IMR-90 (cell line): ENCODE results near the gene KCTD4. TPM values are rescaled to one million over a fixed set of nuclear protein-coding genes. Genes with fewer than 3 reads are reported as not detected.

Experiments
- ATAC-seq: fragments of 200-7000 bp; cut with Tn5 transposase; 2 replicates; pipeline ENCODE4 v1.9.1; 2020; ENCODE audit warnings: low read depth, mild to moderate bottlenecking, moderate library complexity
- BruUV-seq: library from RNA; stranded (reverse); fragments of 400-500 nt; replicated peaks from 2 replicates; lab custom pipeline; 2021; lab: Mats Ljungman, UMichigan
- CTCF ChIA-PET: fragments of 300-600 bp; formaldehyde crosslinking; extraction: SDS; loops from one replicate; lab custom pipeline; 2021; ENCODE audit warnings: antibody characterized with exemption; lab: Yijun Ruan, JAX
- POLR2A ChIA-PET: fragments of 300-600 bp; sonication (Branson Sonifier 250); formaldehyde crosslinking; loops from one replicate; lab custom pipeline; 2022; ENCODE audit warnings: antibody characterized with exemption; ENCODE audit not compliant: unreplicated experiment; lab: Charles Lee
- DNase-seq: peaks from one replicate; pipeline ENCODE4 v3.0.0; 2013
- H2AFZ ChIP-seq: replicated peaks from 2 replicates; pipeline ENCODE3; 2013; ENCODE audit warnings: low read length, mild to moderate bottlenecking; ENCODE audit not compliant: poor library complexity
- H2AK5ac ChIP-seq: 2 replicates; pipeline ENCODE4 v1.6.1; 2013; ENCODE audit warnings: low read depth, low read length, inconsistent platforms
- H2AK9ac ChIP-seq: replicated peaks from 2 replicates; pipeline ENCODE3; 2013; ENCODE audit warnings: mild to moderate bottlenecking, low read depth, low read length, moderate library complexity; ENCODE audit not compliant: poor library complexity
- H2BK120ac ChIP-seq: 2 replicates; pipeline ENCODE4 v1.6.1; 2013; ENCODE audit warnings: low read depth, low read length, inconsistent platforms
- H2BK15ac ChIP-seq: 3 replicates; pipeline ENCODE4 v1.6.1; 2013; ENCODE audit warnings: low read depth, low read length, inconsistent platforms
- H2BK20ac ChIP-seq: 2 replicates; pipeline ENCODE4 v1.6.1; 2013; ENCODE audit warnings: low read depth, mild to moderate bottlenecking, inconsistent platforms, low read length, moderate library complexity
- H2BK5ac ChIP-seq: 2 replicates; pipeline ENCODE4 v1.6.1; 2013; ENCODE audit warnings: mild to moderate bottlenecking, low read depth, low read length, inconsistent platforms; ENCODE audit not compliant: poor library complexity, severe bottlenecking
- H3K14ac ChIP-seq: replicated peaks from 2 replicates; pipeline ENCODE4 v1.6.1; 2013; ENCODE audit warnings: low read depth, low read length, inconsistent platforms
- H3K18ac ChIP-seq: 2 replicates; pipeline ENCODE4 v1.6.1; 2013; ENCODE audit warnings: low read depth, low read length, control low read depth
- H3K23ac ChIP-seq: 2 replicates; pipeline ENCODE4 v1.6.1; 2013; ENCODE audit warnings: low read depth, low read length, inconsistent platforms
- H3K27ac ChIP-seq: 2 replicates; pipeline ENCODE4 v1.5.1; 2013; ENCODE audit warnings: mild to moderate bottlenecking, control low read depth, low read length; ENCODE audit not compliant: insufficient read depth
- H3K27me3 ChIP-seq: 2 replicates; pipeline ENCODE4 v1.6.1; 2013; ENCODE audit warnings: low read length; ENCODE audit not compliant: control insufficient read depth, insufficient read depth
- H3K36me3 ChIP-seq: 2 replicates; pipeline ENCODE4 v1.6.1; 2013; ENCODE audit warnings: low read length, mixed read lengths; ENCODE audit not compliant: control insufficient read depth, insufficient read depth
- H3K4ac ChIP-seq: 2 replicates; pipeline ENCODE4 v1.6.1; 2013; ENCODE audit warnings: low read depth, low read length, inconsistent platforms
- H3K4me1 ChIP-seq: 2 replicates; pipeline ENCODE4 v1.6.1; 2013; ENCODE audit warnings: low read length, mixed read lengths; ENCODE audit not compliant: control insufficient read depth, insufficient read depth
- H3K4me2 ChIP-seq: 2 replicates; pipeline ENCODE4 v1.6.1; 2013; ENCODE audit warnings: low read depth, mild to moderate bottlenecking, control low read depth, low read length, moderate library complexity
- H3K4me3 ChIP-seq: 2 replicates; pipeline ENCODE4 v1.5.1; 2013; ENCODE audit warnings: low read depth, mild to moderate bottlenecking, control low read depth, low read length, moderate library complexity; ENCODE audit not compliant: insufficient read depth
- H3K56ac ChIP-seq: 2 replicates; pipeline ENCODE4 v1.6.1; 2013; ENCODE audit warnings: low read length, inconsistent platforms; ENCODE audit not compliant: insufficient read depth; ENCODE audit errors: extremely low read depth
- H3K79me1 ChIP-seq, 2 experiments: 2 replicates each; pipeline ENCODE4 v1.6.1; 2013; ENCODE audit warnings: low read length in 2 of 2, inconsistent platforms in 1 of 2, low read depth in 1 of 2
- H3K9ac ChIP-seq: 2 replicates; pipeline ENCODE4 v1.6.1; 2013; ENCODE audit warnings: low read depth, low read length, control low read depth
- H3K9me1 ChIP-seq: 2 replicates; pipeline ENCODE4 v1.6.1; 2013; ENCODE audit warnings: low read length, inconsistent platforms; ENCODE audit not compliant: insufficient read depth
- H3K9me3 ChIP-seq: 2 replicates; pipeline ENCODE4 v1.6.1; 2013; ENCODE audit warnings: low read length; ENCODE audit not compliant: control insufficient read depth, insufficient read depth
- H4K20me1 ChIP-seq: 2 replicates; pipeline ENCODE4 v1.6.1; 2013; ENCODE audit warnings: low read length, inconsistent platforms; ENCODE audit not compliant: insufficient read depth
- H4K5ac ChIP-seq: 2 replicates; pipeline ENCODE4 v1.6.1; 2013; ENCODE audit warnings: mild to moderate bottlenecking, low read depth, low read length, control low read depth
- H4K8ac ChIP-seq, 2 experiments: 2 replicates each; pipeline ENCODE4 v1.6.1; 2013; ENCODE audit warnings: low read depth in 2 of 2, low read length in 2 of 2, control low read depth in 1 of 2, inconsistent platforms in 1 of 2
- H4K91ac ChIP-seq: 2 replicates; pipeline ENCODE4 v1.6.1; 2013; ENCODE audit warnings: low read depth, low read length, inconsistent platforms; ENCODE audit not compliant: insufficient read depth
- BHLHE40 ChIP-seq: fragments of 150-350 bp; IDR thresholded peaks from 2 replicates; pipeline ENCODE4 v1.6.1; 2016; ENCODE audit warnings: mild to moderate bottlenecking, low read depth, low read length
- CHD1 ChIP-seq: IDR thresholded peaks from 2 replicates; pipeline ENCODE4 v1.6.1; 2012; ENCODE audit warnings: low read depth, low read length, improper control_type of control experiment
- ELK1 ChIP-seq: fragments of 150-350 bp; IDR thresholded peaks from 2 replicates; pipeline ENCODE4 v1.6.1; 2016; ENCODE audit warnings: low read depth, mild to moderate bottlenecking, low read length, moderate library complexity, borderline replicate concordance
- FOS ChIP-seq: fragments of 150-350 bp; IDR thresholded peaks from 2 replicates; pipeline ENCODE4 v1.6.1; 2016; ENCODE audit warnings: low read depth, low read length
- MAZ ChIP-seq: IDR thresholded peaks from 2 replicates; pipeline ENCODE4 v1.6.1; 2012; ENCODE audit warnings: low read depth, mild to moderate bottlenecking, low read length, improper control_type of control experiment, moderate library complexity, borderline replicate concordance
- MXI1 ChIP-seq: IDR thresholded peaks from 2 replicates; pipeline ENCODE4 v1.6.1; 2012; ENCODE audit warnings: low read depth, mild to moderate bottlenecking, low read length, moderate library complexity, borderline replicate concordance
- POLR2A ChIP-seq: IDR thresholded peaks from 2 replicates; pipeline ENCODE4 v1.6.1; 2012; ENCODE audit warnings: mild to moderate bottlenecking, low read depth, low read length
- RCOR1 ChIP-seq: IDR thresholded peaks from 2 replicates; pipeline ENCODE4 v1.6.1; 2012; ENCODE audit warnings: mild to moderate bottlenecking, low read length, improper control_type of control experiment; ENCODE audit not compliant: insufficient replicate concordance
- RFX5 ChIP-seq: IDR thresholded peaks from 2 replicates; pipeline ENCODE4 v1.8.0; 2012; ENCODE audit warnings: low read depth, mild to moderate bottlenecking, low read length, moderate library complexity
- USF2 ChIP-seq: fragments of 150-350 bp; IDR thresholded peaks from 2 replicates; pipeline ENCODE4 v1.6.1; 2017; ENCODE audit warnings: mild to moderate bottlenecking, antibody characterized with exemption, low read length, low read depth
- WGBS, 2 experiments: methylation state at CpG; one replicate each; pipeline versions ENCODE4 v1.1.5 to v1.1.7; 2013; ENCODE audit warnings: missing lambda C conversion rate in 2 of 2; ENCODE audit not compliant: insufficient read length in 1 of 2; ENCODE audit errors: extremely low coverage in 2 of 2; 5-methylcytosine and 5-hydroxymethylcytosine counted together
- dilution Hi-C: fragments of 300-500 bp; cut with HindIII; formaldehyde crosslinking; loops from one replicate; pipeline ENCODE4 v1.14.3; 2018; ENCODE audit warnings: low sequenced_read_pairs; ENCODE audit not compliant: unreplicated experiment
- in situ Hi-C: fragments of 300-500 bp; cut with MboI; formaldehyde crosslinking; loops from 3 replicates; pipeline ENCODE4 v1.14.3; 2019; ENCODE audit warnings: low sequenced_read_pairs, inconsistent platforms, mixed read lengths
- intact Hi-C: fragments of 100-400 bp; cut with micrococcal nuclease; formaldehyde crosslinking; loops from 2 replicates; pipeline ENCODE4 v1.10.0; 2022
- polyA plus RNA-seq, 3 experiments: library from polyadenylated mRNA; depleted of rRNA; stranded (reverse); fragments of >200 nt; gene quantifications; 2 replicates each; pipeline ENCODE4 v1.2.3, GENCODE V29; 2012; ENCODE audit warnings: low replicate concordance in 1 of 3
- total RNA-seq: library from RNA; depleted of rRNA; stranded (reverse); fragments of >200 nt; gene quantifications from 2 replicates; pipeline ENCODE4 v1.2.3, GENCODE V29; 2012
- TF ChIP-seq, protein P1 (sequence below): conservative IDR thresholded peaks from 2 replicates; pipeline ENCODE4 v1.5.1; 2012; ENCODE audit warnings: mild to moderate bottlenecking, low read depth, low read length, improper control_type of control experiment

The KCTD4 gene
- total and polyA plus RNA-seq, 2 of the 4 experiments (the other 2 are of a cell fraction) = 0.53 to 0.72 TPM

DNA sequence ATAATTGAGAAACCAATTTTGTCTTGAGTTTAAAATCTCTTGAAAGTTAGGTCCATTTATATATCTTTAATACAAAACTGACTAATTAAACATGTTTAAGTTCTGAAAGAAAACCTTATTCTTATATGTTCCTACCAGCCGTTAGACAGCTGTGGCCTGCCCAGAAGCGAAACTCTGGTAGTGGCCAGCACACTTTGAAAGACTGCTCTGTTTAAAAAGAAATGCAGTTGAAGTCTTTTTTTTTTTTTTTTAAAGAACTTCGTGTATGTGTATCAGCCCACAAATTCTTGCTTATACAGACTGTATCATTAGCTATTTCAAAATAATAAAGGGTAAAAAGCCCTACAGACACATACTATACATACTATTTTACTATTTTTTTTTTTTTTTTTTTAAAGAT lies 34.0 kb downstream of the KCTD4 start:
- no peak overlapping the region for H3K4me3 ChIP-seq
- no CpG with 5 or more reads among the region's 3 CpGs for WGBS, 2 experiments
- H2BK5ac ChIP-seq = no peak overlapping the region
- H2BK120ac ChIP-seq = no peak overlapping the region
- no peak overlapping the region for H2AK5ac ChIP-seq
- H2BK15ac ChIP-seq = no peak overlapping the region
- peaks cover 2% of the 10 kb centered on the region; the same call in 1 of the 2 replicates for H3K36me3 ChIP-seq
- H3K27me3 ChIP-seq = no peaks in the 10 kb centered on the region
- no peak for DNase-seq
- peaks cover 16 to 49% of the 10 kb centered on the region in 2 experiments for H3K79me1 ChIP-seq
- H4K5ac ChIP-seq = no peak overlapping the region
- in situ Hi-C loops (no loop called here), dilution Hi-C loops (no loop called here), intact Hi-C loops (no loop called here)
- BruUV-seq = no TSS peak
- H4K8ac ChIP-seq = no peak overlapping the region
- H3K9me1 ChIP-seq = peaks cover 13% of the 10 kb centered on the region
- CTCF ChIA-PET = no interaction called here
- H3K14ac ChIP-seq = no peak overlapping the region
- no peak overlapping the region for H2AK9ac ChIP-seq
- no peak overlapping the region for H3K56ac ChIP-seq
- H3K4me1 ChIP-seq = peaks cover 13% of the 10 kb centered on the region
- H3K23ac ChIP-seq = no peak overlapping the region
- POLR2A ChIA-PET = no interaction called here
- H4K91ac ChIP-seq = no peak overlapping the region
- H2AFZ ChIP-seq = no peak overlapping the region
- no peak overlapping the region for H3K27ac ChIP-seq
- H3K4ac ChIP-seq = no peak overlapping the region
- no peak overlapping the region for H3K4me2 ChIP-seq
- no peaks in the 10 kb centered on the region for H3K9me3 ChIP-seq
- H4K20me1 ChIP-seq = no peaks in the 10 kb centered on the region
- no peak for ATAC-seq
- TF ChIP-seq, protein P1, sequence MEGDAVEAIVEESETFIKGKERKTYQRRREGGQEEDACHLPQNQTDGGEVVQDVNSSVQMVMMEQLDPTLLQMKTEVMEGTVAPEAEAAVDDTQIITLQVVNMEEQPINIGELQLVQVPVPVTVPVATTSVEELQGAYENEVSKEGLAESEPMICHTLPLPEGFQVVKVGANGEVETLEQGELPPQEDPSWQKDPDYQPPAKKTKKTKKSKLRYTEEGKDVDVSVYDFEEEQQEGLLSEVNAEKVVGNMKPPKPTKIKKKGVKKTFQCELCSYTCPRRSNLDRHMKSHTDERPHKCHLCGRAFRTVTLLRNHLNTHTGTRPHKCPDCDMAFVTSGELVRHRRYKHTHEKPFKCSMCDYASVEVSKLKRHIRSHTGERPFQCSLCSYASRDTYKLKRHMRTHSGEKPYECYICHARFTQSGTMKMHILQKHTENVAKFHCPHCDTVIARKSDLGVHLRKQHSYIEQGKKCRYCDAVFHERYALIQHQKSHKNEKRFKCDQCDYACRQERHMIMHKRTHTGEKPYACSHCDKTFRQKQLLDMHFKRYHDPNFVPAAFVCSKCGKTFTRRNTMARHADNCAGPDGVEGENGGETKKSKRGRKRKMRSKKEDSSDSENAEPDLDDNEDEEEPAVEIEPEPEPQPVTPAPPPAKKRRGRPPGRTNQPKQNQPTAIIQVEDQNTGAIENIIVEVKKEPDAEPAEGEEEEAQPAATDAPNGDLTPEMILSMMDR = no peak
- TF ChIP-seq MAZ (no peak), RFX5 (no peak), RCOR1 (no peak), POLR2A (no peak), MXI1 (no peak), ELK1 (no peak), USF2 (no peak), BHLHE40 (no peak), FOS (no peak), CHD1 (no peak)
- no peak overlapping the region for H3K18ac ChIP-seq
- H3K9ac ChIP-seq = no peak overlapping the region
- H2BK20ac ChIP-seq = no peak overlapping the region
